COR-L47 (cell line): ENCODE data around the gene PRSS12.
"Not testable (repeated sequence)": the region's sequence is repeated elsewhere in the genome, so short reads cannot be mapped to it uniquely, and the experiment has no call there.

Experiments used
- DNase-seq: peaks from one replicate; lab custom pipeline; 2025; lab: John Stamatoyannopoulos, UW

Gene PRSS12

DNA sequence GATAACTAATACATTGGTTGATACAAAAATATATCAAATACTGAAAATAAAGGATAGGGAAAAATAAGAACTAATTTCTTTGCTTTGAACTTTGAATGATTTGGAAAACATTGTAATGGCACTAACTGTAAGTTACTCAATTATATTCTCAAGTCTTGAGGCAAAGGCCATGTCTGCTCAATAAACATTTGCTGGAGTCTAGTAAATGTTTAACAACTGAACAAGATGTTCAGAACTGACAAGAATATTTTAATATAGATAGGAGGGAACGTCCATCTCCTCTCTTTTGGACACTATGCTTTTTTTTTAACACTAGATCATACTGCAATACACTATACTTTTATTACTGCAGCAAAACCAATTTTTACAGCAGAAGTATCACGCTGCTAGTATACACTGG, 76.2 kb downstream of the PRSS12 start:
- DNase-seq = no peak

DNA sequence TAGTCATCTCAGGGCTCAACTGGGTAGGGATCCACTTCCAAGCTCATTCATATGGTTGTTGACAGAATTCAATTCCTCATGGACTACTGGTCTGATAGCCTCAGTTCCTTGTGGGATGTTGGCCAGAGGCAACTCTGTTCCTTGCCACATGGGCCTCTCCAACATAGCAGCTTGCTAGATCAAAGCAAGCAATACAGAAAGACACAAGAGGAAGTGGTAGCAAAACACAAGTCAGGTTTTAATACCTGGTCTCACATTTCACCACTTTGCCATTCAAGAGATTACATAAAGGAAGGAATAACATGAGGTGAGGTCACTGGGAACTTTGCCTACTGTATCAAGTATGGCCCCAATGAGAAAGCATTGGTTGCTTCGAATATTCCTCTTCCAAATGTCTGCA, 79.2 kb downstream of the PRSS12 start:
- no peak for DNase-seq

DNA sequence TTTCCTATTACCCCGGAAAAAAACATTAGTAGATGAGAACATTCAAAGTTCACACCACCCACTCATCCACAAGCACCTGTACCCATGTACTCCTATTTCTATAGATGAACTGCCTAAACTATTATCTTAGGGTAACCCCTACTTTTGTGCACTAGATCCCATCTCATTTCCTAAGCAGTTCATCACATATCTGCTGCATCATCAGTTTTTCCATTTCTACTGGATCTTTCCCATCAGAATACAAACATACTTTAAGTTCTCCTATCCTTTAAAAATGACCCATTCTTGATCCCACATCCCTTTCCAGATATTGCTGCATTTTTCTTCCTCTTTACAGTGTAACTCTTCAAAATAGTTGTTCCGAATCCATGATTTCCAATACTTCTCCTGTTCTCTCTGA, 81.0 kb downstream of the PRSS12 start:
- DNase-seq = no peak

GRCh38 chr4:118270492-118270891, 82.3 kb downstream of the PRSS12 start:
- peak; percentile 45 for DNase-seq

- DNase-seq = no peak
Measured at GRCh38 chr4:118268780-118269179, 84.0 kb downstream of the PRSS12 start.

- DNase-seq = not testable (repeated sequence)
Measured at GRCh38 chr4:118266145-118266496, 86.7 kb downstream of the PRSS12 start.

GRCh38 chr4:118265312-118266144, 87.3 kb downstream of the PRSS12 start:
- DNase-seq = no peak

GRCh38 chr4:118264096-118264495, 88.7 kb downstream of the PRSS12 start:
- DNase-seq = no peak

DNA sequence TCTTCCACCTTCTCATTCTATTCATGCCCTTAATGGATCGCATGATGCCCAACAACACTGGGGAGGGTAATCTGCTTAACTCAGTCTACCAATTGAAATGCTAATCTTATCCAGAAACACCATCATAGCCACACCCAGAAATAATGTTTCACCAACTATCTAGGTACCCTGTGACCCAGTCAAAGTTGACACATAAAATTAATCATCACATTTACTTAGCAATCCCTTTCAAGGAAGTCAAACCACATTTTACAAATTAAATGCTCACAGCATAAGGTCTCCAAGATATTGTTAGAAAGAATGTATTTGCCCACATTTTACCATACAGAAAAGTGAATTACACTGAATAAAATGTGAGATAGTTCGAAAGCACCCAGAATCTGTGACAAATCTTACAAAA, 92.5 kb downstream of the PRSS12 start:
- DNase-seq = no peak

DNA sequence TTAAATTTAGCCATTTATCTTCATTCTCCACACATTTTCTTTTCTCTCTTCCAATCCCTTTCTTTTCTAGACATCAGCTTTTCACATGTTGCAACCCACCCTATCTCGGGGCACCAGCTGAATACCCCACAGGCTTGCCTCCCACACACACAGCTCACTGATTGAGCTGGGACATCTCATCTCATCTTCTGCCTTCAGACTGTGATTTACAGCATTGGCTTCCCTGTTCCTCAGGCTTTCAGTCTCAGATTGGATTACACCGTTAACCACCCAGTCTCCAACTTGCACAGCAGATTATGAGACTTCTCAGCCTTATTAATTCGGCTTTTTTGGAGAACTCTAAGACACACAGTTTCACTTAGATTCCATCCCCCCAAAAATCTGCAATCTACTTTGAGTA, 93.7 kb downstream of the PRSS12 start:
- no peak for DNase-seq

- no peak for DNase-seq
Measured at GRCh38 chr4:118254368-118254767, 98.4 kb downstream of the PRSS12 start.

DNA sequence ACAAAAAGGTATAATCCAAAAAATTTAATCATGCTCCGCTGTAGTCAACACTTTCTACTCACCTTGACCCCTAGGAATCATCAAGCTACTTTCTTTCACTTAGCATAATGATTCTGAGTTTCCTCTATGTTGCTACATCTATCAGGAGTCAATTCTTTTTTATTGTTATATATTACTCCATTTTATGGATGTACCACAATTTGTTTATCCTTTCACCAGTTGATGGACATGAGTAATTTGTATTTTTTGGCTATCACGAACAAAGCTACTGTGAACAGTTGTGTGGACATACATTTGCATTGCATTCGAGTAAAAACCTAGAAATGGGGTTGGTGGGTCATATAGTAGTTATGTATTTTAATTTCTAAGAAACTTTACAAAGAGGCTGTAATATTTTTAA, 102.9 kb downstream of the PRSS12 start:
- DNase-seq = no peak

DNA sequence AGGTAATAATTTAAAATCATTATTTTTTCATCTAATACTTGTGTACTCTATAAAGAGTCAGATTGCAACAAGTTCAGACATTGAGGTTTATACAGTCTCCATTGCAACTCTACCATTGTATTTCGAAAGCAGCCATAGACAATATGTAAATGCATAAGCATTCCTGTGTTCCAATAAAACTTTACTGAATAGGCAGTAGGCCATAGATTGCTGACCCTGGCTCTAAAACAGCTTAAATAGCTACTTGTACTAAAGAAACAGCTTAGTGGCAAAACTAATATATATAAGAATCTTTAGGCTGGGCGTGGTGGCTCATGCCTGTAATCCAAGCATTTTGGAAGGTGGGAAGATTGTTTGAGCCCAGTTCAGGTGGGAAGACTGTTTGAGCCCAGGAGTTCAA, 115.3 kb downstream of the PRSS12 start:
- DNase-seq = no peak

DNA sequence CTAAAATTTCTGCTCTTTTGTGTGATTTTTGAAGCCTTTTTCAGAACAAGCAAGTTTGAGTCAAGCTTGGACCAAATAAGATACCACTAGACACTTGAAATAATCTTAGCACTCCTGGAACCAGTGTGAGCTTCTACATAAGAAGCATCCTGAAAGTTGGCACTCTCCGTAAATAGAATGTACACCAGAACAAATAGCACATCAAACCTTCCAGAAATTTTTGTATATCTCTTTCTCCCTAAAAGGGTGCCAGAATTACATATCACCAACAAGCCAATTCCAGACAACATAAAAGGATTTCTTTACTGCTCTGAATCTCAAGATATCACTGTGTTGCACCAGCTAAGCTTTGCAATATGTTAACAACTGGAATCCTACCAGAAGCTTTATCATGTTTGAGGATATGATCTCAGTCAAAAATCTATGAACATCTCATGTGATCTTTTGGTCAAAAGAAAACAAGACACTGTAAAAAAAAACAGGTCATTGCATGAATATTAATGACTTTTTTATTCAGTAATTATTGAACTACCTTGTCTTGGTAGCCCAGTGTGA, 117.2 kb downstream of the PRSS12 start:
- no peak for DNase-seq
